Measurements from ENCODE around the gene ZMYND11. TPM values are rescaled to one million over a fixed set of nuclear protein-coding genes. Genes with fewer than 3 reads are reported as not detected.

ZMYND11 gene
- total RNA-seq, 1 donor from 2014 or later = 31.4 TPM

DNA sequence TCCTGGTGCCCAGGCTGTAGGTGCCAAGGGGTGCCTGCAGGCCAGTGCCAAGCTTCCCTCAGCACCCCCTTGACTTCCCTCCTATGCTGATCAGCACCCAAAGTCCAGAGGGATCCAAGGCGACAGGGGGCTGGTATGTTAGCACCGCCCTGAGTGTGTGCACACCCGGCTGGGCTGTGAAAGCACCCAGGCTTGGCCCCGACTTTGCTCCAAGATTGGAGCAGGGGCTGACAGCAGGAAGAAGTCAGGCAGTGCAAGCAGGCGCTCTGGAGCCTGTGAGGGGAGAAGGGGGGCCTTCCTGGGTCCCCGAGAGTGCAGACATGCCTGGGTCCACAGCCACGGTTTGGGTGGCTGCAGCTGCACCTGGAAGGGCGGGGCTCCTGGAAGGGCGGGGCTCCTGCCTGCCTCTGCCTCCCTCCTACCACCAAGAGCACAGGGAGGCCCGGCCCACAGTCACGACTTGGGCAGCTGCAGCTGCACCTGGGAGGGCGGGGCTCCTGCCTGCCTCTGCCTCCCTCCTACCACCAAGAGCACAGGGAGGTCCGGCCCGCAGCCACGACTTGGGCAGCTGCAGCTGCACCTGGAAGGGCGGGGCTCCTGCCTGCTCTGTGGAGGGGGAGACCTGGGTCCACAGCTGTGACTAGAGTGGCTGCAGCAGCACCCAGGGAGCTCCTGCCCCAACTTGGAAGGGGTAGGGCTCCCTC lies 30.2 kb upstream of the ZMYND11 start:
- no peaks in the 10 kb centered on the region for H3K9me3 Mint-ChIP-seq
- H3K36me3 Mint-ChIP-seq (ENCODE audit: low read depth) = no peaks in the 10 kb centered on the region
- no peak overlapping the region for H3K27ac Mint-ChIP-seq
- H3K4me3 Mint-ChIP-seq = no peak overlapping the region
- DNase-seq (ENCODE audit: low spot score) = no peak
- peaks cover 12% of the 10 kb centered on the region for H3K4me1 Mint-ChIP-seq (ENCODE audit: low read depth)
- intact Hi-C loops (cut with micrococcal nuclease) = no loop called here
- peaks cover 3% of the 10 kb centered on the region for H3K27me3 Mint-ChIP-seq (ENCODE audit: insufficient read depth)

GRCh38 chr10:105806-106205 lies 29.4 kb upstream of the ZMYND11 start:
- Mint-ChIP-seq H3K36me3 (ENCODE audit: low read depth) (no peaks in the 10 kb centered on the region), H3K27me3 (ENCODE audit: insufficient read depth) (peaks cover 5% of the 10 kb centered on the region), H3K4me3 (no peak overlapping the region), H3K9me3 (no peaks in the 10 kb centered on the region), H3K4me1 (ENCODE audit: low read depth) (peaks cover 12% of the 10 kb centered on the region), H3K27ac (no peak overlapping the region)
- intact Hi-C loops (cut with micrococcal nuclease) = no loop called here
- DNase-seq (ENCODE audit: low spot score) = no peak

GRCh38 chr10:106740-107139 lies 28.5 kb upstream of the ZMYND11 start:
- Mint-ChIP-seq H3K9me3 (no peaks in the 10 kb centered on the region), H3K4me1 (ENCODE audit: low read depth) (peaks cover 12% of the 10 kb centered on the region), H3K27me3 (ENCODE audit: insufficient read depth) (peaks cover 5% of the 10 kb centered on the region), H3K36me3 (ENCODE audit: low read depth) (no peaks in the 10 kb centered on the region), H3K4me3 (no peak overlapping the region), H3K27ac (no peak overlapping the region)
- no peak for DNase-seq (ENCODE audit: low spot score)
- intact Hi-C loops (cut with micrococcal nuclease) = no loop called here

- intact Hi-C loops (cut with micrococcal nuclease) = no loop called here
- H3K4me1 Mint-ChIP-seq (ENCODE audit: low read depth) = no peaks in the 10 kb centered on the region
- H3K27ac Mint-ChIP-seq = no peak overlapping the region
- DNase-seq (ENCODE audit: low spot score) = no peak
- no peaks in the 10 kb centered on the region for H3K36me3 Mint-ChIP-seq (ENCODE audit: low read depth)
- H3K9me3 Mint-ChIP-seq = peaks cover 12% of the 10 kb centered on the region
- no peak overlapping the region for H3K4me3 Mint-ChIP-seq
- peaks cover 15% of the 10 kb centered on the region for H3K27me3 Mint-ChIP-seq (ENCODE audit: insufficient read depth)
These were observed 23.0 kb upstream of the ZMYND11 start for GRCh38 chr10:112246-112645.

- no peak overlapping the region for H3K4me3 Mint-ChIP-seq
- no peak for DNase-seq (ENCODE audit: low spot score)
- H3K9me3 Mint-ChIP-seq = peaks cover 9% of the 10 kb centered on the region
- intact Hi-C loops (cut with micrococcal nuclease) = no loop called here
- H3K36me3 Mint-ChIP-seq (ENCODE audit: low read depth) = no peaks in the 10 kb centered on the region
- peaks cover 16% of the 10 kb centered on the region for H3K27me3 Mint-ChIP-seq (ENCODE audit: insufficient read depth)
- H3K27ac Mint-ChIP-seq = no peak overlapping the region
- peaks cover 13% of the 10 kb centered on the region for H3K4me1 Mint-ChIP-seq (ENCODE audit: low read depth)
These were observed 10.4 kb upstream of the ZMYND11 start for GRCh38 chr10:124874-125273.

- Mint-ChIP-seq H3K4me1 (ENCODE audit: low read depth) (peaks cover 16% of the 10 kb centered on the region), H3K36me3 (ENCODE audit: low read depth) (no peaks in the 10 kb centered on the region), H3K27ac (no peak overlapping the region), H3K4me3 (peak overlapping the region; percentile 68), H3K9me3 (peaks cover 7% of the 10 kb centered on the region), H3K27me3 (ENCODE audit: insufficient read depth) (peaks cover 20% of the 10 kb centered on the region)
- DNase-seq (ENCODE audit: low spot score) = no peak
- intact Hi-C loops (cut with micrococcal nuclease) = no loop called here
These were observed 7.4 kb upstream of the ZMYND11 start for GRCh38 chr10:127612-128432.

DNA sequence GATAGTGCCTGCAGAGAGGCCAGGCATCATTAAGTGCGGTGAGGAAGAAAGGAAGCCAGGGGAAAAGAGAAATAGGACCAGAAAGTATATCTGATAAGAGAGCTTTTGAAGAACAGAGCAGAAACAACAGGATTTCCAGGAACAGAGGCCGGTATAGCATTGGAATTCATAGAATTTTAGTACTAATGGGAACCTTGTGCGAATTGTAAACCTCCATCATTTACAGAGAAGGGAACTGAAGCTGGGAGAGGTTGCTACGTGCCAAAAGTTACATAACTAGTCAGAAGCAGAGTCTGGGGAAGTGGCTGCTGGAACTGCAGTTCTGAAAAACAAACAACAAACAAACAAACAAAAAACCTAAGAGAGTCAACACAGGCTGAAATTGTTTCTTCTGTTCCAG lies 5.4 kb upstream of the ZMYND11 start:
- Mint-ChIP-seq H3K27ac (peak overlapping the region; percentile 9), H3K4me1 (ENCODE audit: low read depth) (peaks cover 25% of the 10 kb centered on the region), H3K36me3 (ENCODE audit: low read depth) (no peaks in the 10 kb centered on the region), H3K9me3 (no peaks in the 10 kb centered on the region), H3K27me3 (ENCODE audit: insufficient read depth) (peaks cover 23% of the 10 kb centered on the region), H3K4me3 (no peak overlapping the region)
- intact Hi-C loops (cut with micrococcal nuclease) = no loop called here
- no peak for DNase-seq (ENCODE audit: low spot score)

DNA sequence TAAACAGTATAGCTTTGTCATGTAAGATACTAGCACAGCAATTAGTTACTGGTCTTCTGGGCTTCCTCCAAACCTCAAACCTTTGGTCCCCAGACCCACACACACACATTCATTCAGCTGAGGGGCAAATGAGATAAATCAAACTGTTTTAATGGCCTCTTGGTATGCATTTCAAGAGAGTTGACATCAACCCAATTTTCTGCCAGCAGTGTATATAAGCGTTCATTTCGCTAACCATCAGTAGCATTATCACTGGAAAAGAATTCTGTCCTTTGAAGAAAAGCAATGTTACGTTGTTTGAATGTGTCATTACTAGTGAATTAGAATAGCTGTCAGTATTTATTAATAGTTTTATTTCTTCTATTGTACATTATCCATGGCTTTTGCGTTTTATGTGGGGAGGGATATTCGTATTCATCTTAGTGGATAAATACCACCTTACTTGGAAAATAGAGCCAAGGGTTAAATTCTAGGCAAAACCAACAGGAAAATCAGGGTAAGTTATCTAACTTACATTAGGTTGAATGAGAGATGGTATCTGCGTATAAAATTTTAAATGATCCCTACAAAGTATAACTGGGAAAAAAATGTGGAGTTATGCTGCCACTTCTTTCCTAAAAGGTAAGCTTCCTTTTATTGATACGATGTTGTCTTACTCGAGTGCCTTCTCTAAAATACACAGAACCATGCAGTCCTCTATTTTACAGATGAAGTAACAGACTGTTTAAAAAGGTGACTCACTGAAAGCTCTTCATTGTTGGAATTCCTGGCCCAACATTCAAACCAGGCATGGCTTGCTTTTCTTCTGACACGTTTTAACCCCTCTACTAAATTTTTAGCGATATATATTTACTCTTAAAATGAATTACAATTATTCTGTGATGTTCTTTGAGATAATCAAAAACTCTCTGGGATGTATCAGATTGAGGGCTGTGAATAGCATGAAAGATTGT lies 2.0 kb upstream of the ZMYND11 start:
- Mint-ChIP-seq H3K27me3 (ENCODE audit: insufficient read depth) (peaks cover 17% of the 10 kb centered on the region), H3K27ac (no peak overlapping the region), H3K9me3 (no peaks in the 10 kb centered on the region), H3K36me3 (ENCODE audit: low read depth) (peaks cover 2% of the 10 kb centered on the region), H3K4me3 (peak overlapping the region; percentile 87), H3K4me1 (ENCODE audit: low read depth) (peaks cover 34% of the 10 kb centered on the region)
- DNase-seq (ENCODE audit: low spot score) = no peak
- intact Hi-C loops (cut with micrococcal nuclease) = no loop called here

GRCh38 chr10:134247-135131 lies 766 bp upstream of the ZMYND11 start:
- peak; percentile 24 for DNase-seq (ENCODE audit: low spot score)
- H3K4me3 Mint-ChIP-seq = peak overlapping the region; percentile 87
- H3K4me1 Mint-ChIP-seq (ENCODE audit: low read depth) = peaks cover 32% of the 10 kb centered on the region
- H3K27me3 Mint-ChIP-seq (ENCODE audit: insufficient read depth) = peaks cover 17% of the 10 kb centered on the region
- intact Hi-C loops (cut with micrococcal nuclease) = no loop called here
- H3K9me3 Mint-ChIP-seq = no peaks in the 10 kb centered on the region
- peak overlapping the region; percentile 82 for H3K27ac Mint-ChIP-seq
- H3K36me3 Mint-ChIP-seq (ENCODE audit: low read depth) = peaks cover 2% of the 10 kb centered on the region

- H3K9me3 Mint-ChIP-seq = no peaks in the 10 kb centered on the region
- H3K27ac Mint-ChIP-seq = peak overlapping the region; percentile 86
- intact Hi-C loops (cut with micrococcal nuclease) = loop anchor here (2.0 kb wide), 1 partner anchor 47 kb away; no protein-coding TSS in a partner anchor
- H3K36me3 Mint-ChIP-seq (ENCODE audit: low read depth) = peaks cover 2% of the 10 kb centered on the region
- H3K4me3 Mint-ChIP-seq = peak overlapping the region; percentile 90
- peaks cover 30% of the 10 kb centered on the region for H3K4me1 Mint-ChIP-seq (ENCODE audit: low read depth)
- H3K27me3 Mint-ChIP-seq (ENCODE audit: insufficient read depth) = peaks cover 13% of the 10 kb centered on the region
- DNase-seq (ENCODE audit: low spot score) = peak; percentile 56
These were observed 578 bp downstream of the ZMYND11 start for GRCh38 chr10:135601-136464.

GRCh38 chr10:136465-136762 lies 1.2 kb downstream of the ZMYND11 start:
- Mint-ChIP-seq H3K4me1 (ENCODE audit: low read depth) (peaks cover 30% of the 10 kb centered on the region), H3K9me3 (no peaks in the 10 kb centered on the region), H3K27ac (peak overlapping the region; percentile 86), H3K36me3 (ENCODE audit: low read depth) (peaks cover 2% of the 10 kb centered on the region), H3K4me3 (peak overlapping the region; percentile 90), H3K27me3 (ENCODE audit: insufficient read depth) (peaks cover 12% of the 10 kb centered on the region)
- DNase-seq (ENCODE audit: low spot score) = no peak
- intact Hi-C loops (cut with micrococcal nuclease) = loop anchor here (2.0 kb wide), 1 partner anchor 46 kb away; no protein-coding TSS in a partner anchor
